AG09319 (cell line): ENCODE measurements around the gene MYRFL.
"Not testable (repeated sequence)": the region's sequence is repeated elsewhere in the genome, so short reads cannot be mapped to it uniquely, and the experiment has no call there.

Source experiments
- DNase-seq: peaks from one replicate; pipeline ENCODE4 v3.0.0-alpha.2; 2010; ENCODE audit warnings: low read depth; ENCODE audit errors: extremely low read depth
- CTCF ChIP-seq: IDR thresholded peaks from 2 replicates; pipeline ENCODE4 v1.5.1; 2011; ENCODE audit warnings: low read depth, mild to moderate bottlenecking, inconsistent platforms, low read length, moderate library complexity

MYRFL gene

GRCh38 chr12:69843608-69844007 is 18.6 kb downstream of the MYRFL start:
- TF ChIP-seq CTCF = no peak
- DNase-seq = no peak

GRCh38 chr12:69844416-69844815 is 19.4 kb downstream of the MYRFL start:
- TF ChIP-seq CTCF = no peak
- no peak for DNase-seq

GRCh38 chr12:69844836-69845235 is 19.8 kb downstream of the MYRFL start:
- no peak for DNase-seq
- no peak for TF ChIP-seq CTCF

GRCh38 chr12:69846976-69847375 is 21.9 kb downstream of the MYRFL start:
- no peak for TF ChIP-seq CTCF
- DNase-seq = no peak

- DNase-seq = no peak
- TF ChIP-seq CTCF = no peak
Measured at GRCh38 chr12:69851976-69852375, 26.9 kb downstream of the MYRFL start.

- not testable (repeated sequence) for DNase-seq
Measured at GRCh38 chr12:69853176-69853961, 28.3 kb downstream of the MYRFL start.

GRCh38 chr12:69866698-69867097 is 41.7 kb downstream of the MYRFL start:
- DNase-seq = no peak
- no peak for TF ChIP-seq CTCF

GRCh38 chr12:69868695-69869094 is 43.7 kb downstream of the MYRFL start:
- TF ChIP-seq CTCF = no peak
- no peak for DNase-seq
